ENCODE data around the gene CXCR6. TPM values are rescaled to one million over a fixed set of nuclear protein-coding genes. Genes with fewer than 3 reads are reported as not detected.

CXCR6 gene
- polyA plus RNA-seq, 1 of the 3 experiments (the other 2 are of a cell fraction) = not detected

GRCh38 chr3:45985532-45986302, 42.5 kb downstream of the CXCR6 start:
- no peak for TF ChIP-seq TAF1 (IDR thresholded peaks at IDR 0.05; ENCODE audit: borderline replicate concordance, low read depth, low read length)
- TF ChIP-seq MAX (IDR thresholded peaks at IDR 0.05; ENCODE audit: low read depth) = no peak
- TF ChIP-seq ZBTB33 (IDR thresholded peaks at IDR 0.05; ENCODE audit: borderline replicate concordance, low read depth) = no peak
- ChIA-PET CTCF (interaction anchor here (0.9 to 2.3 kb wide), 4 partner anchors 9 to 93 kb away, joined by 3 to 6 read pairs (median 4); no protein-coding TSS in a partner anchor), POLR2A (no interaction called here)
- no peak for DNase-seq
- WGBS (ENCODE audit: low lambda C conversion rate) = 93% methylated on average over 13 of the region's 13 CpGs
- Histone ChIP-seq H3K4me3 (ENCODE audit: low read depth in 2 of 2, low read length in 1 of 2) (no peak overlapping the region), H3K27ac (ENCODE audit: low read depth in 2 of 2, low read length in 1 of 2) (peak overlapping the region in 1 of 2 experiments; percentile 89; a peak in 3 of 4 replicates), H3K9me2 (no peaks in the 10 kb centered on the region), H3K9me3 (no peaks in the 10 kb centered on the region), H3F3A (replicated peaks; ENCODE audit: insufficient read depth) (peaks cover 9% of the 10 kb centered on the region), H3K27me3 (ENCODE audit: insufficient read depth) (no peaks in the 10 kb centered on the region), H3K4me2 (peak overlapping the region; percentile 55; the same call in 1 of the 2 replicates), H3K4me1 (ENCODE audit: control insufficient read depth in 1 of 2, insufficient read depth in 2 of 2, low read depth in 1 of 2, low read length in 1 of 2) (peaks cover 41 to 52% of the 10 kb centered on the region in 2 experiments; a peak in 3 of 4 replicates), H3K79me2 (ENCODE audit: insufficient read depth) (peaks cover 26% of the 10 kb centered on the region; the same call in 1 of the 2 replicates), H2AFZ (ENCODE audit: low read depth) (no peak overlapping the region), H4K20me1 (ENCODE audit: insufficient read depth) (no peaks in the 10 kb centered on the region), H3K36me3 (replicated peaks in 1 of 2; ENCODE audit: control insufficient read depth in 1 of 2, insufficient read depth in 2 of 2, low read length in 1 of 2) (peaks cover 10 to 31% of the 10 kb centered on the region in 2 experiments), H3K9ac (no peak overlapping the region; the same call in 1 of the 2 replicates)

GRCh38 chr3:45986303-45986982, 43.2 kb downstream of the CXCR6 start:
- no peak for DNase-seq
- Histone ChIP-seq H4K20me1 (ENCODE audit: insufficient read depth) (no peaks in the 10 kb centered on the region), H2AFZ (ENCODE audit: low read depth) (peak overlapping the region; percentile 16; the same call in 1 of the 2 replicates), H3K9ac (peak overlapping the region; percentile 63), H3K4me3 (ENCODE audit: low read depth in 2 of 2, low read length in 1 of 2) (no peak overlapping the region), H3K4me2 (peak overlapping the region; percentile 55), H3K27ac (ENCODE audit: low read depth in 2 of 2, low read length in 1 of 2) (peak overlapping the region in 1 of 2 experiments; percentile 89; a peak in 3 of 4 replicates), H3K27me3 (ENCODE audit: insufficient read depth) (no peaks in the 10 kb centered on the region), H3K79me2 (ENCODE audit: insufficient read depth) (peaks cover 27% of the 10 kb centered on the region; the same call in 1 of the 2 replicates), H3K36me3 (replicated peaks in 1 of 2; ENCODE audit: control insufficient read depth in 1 of 2, insufficient read depth in 2 of 2, low read length in 1 of 2) (peaks cover 7 to 25% of the 10 kb centered on the region in 2 experiments), H3K9me3 (no peaks in the 10 kb centered on the region), H3K9me2 (no peaks in the 10 kb centered on the region), H3K4me1 (ENCODE audit: control insufficient read depth in 1 of 2, insufficient read depth in 2 of 2, low read depth in 1 of 2, low read length in 1 of 2) (peaks cover 41 to 51% of the 10 kb centered on the region in 2 experiments; a peak in 3 of 4 replicates), H3F3A (replicated peaks; ENCODE audit: insufficient read depth) (peaks cover 9% of the 10 kb centered on the region)
- ChIA-PET CTCF (interaction anchor here (0.9 to 2.3 kb wide), 4 partner anchors 8 to 93 kb away, joined by 3 to 6 read pairs (median 4); no protein-coding TSS in a partner anchor), POLR2A (no interaction called here)
- TF ChIP-seq FOSL2 (IDR thresholded peaks at IDR 0.05; ENCODE audit: borderline replicate concordance, low read depth) = peak; percentile 9; the same call in 1 of the 2 replicates
- no peak for TF ChIP-seq YY1 (IDR thresholded peaks at IDR 0.05; ENCODE audit: low read depth)
- TF ChIP-seq TCF12 (IDR thresholded peaks at IDR 0.05) = 0 out of 2 replicates have a peak, but pooled peaks have one; percentile 12
- TF ChIP-seq MEF2A (IDR thresholded peaks at IDR 0.05; ENCODE audit: borderline replicate concordance, low read depth) = 0 out of 2 replicates have a peak, but pooled peaks have one; percentile 10
- 57% methylated on average over 4 of the region's 5 CpGs for WGBS (ENCODE audit: low lambda C conversion rate)

Data from SK-N-SH (cell line).